ENCODE measurements around the gene MAML2. TPM values are rescaled to one million over a fixed set of nuclear protein-coding genes. Genes with fewer than 3 reads are reported as not detected.

MAML2 gene
- total and polyA plus RNA-seq, 9 of the 15 experiments (the other 6 are each of a cell fraction or from before 2014, with no cell fraction given): 0.79 to 6.8 (median 4.8) TPM

- in situ Hi-C loops (cut with MboI) (no loop called here), intact Hi-C loops (cut with micrococcal nuclease) (no loop called here)
- no peaks in the 10 kb centered on the region for H3K9me3 ChIP-seq (replicated peaks; ENCODE audit: control insufficient read depth, insufficient read depth, low read depth, low read length)
- H2AFZ ChIP-seq (ENCODE audit: low read depth, low read length): no peak overlapping the region
- FAIRE-seq: no peak
- no peak for ATAC-seq
- no peak overlapping the region for H3K27ac ChIP-seq (ENCODE audit: extremely low read depth, low read depth, low read length)
- no peaks in the 10 kb centered on the region for H3K27me3 ChIP-seq (ENCODE audit: control insufficient read depth in 2 of 2, insufficient read depth in 2 of 2, low read length in 2 of 2)
- no peak overlapping the region for H3K9ac ChIP-seq (ENCODE audit: insufficient read depth in 1 of 2, low read depth in 2 of 2, low read length in 2 of 2)
- peaks cover 0 to 12% of the 10 kb centered on the region in 2 experiments; a peak in 4 of 5 replicates for H3K4me1 ChIP-seq (replicated peaks in 1 of 2; ENCODE audit: control insufficient read depth in 2 of 2, insufficient read depth in 2 of 2, low read length in 2 of 2)
- BruUV-seq (replicated peaks): no TSS peak
- CTCF ChIA-PET (ENCODE audit: low intra/inter-chr PET ratio): no interaction called here
- H3K36me3 ChIP-seq (ENCODE audit: control insufficient read depth, insufficient read depth, low read length): no peaks in the 10 kb centered on the region; the same call in 2 of the 3 replicates
- no peak for DNase-seq (ENCODE audit: extremely low read depth in 1 of 4, low spot score in 3 of 4)
- H3K4me2 ChIP-seq (ENCODE audit: insufficient read depth, low read length): no peak overlapping the region
- no peaks in the 10 kb centered on the region for H4K20me1 ChIP-seq (replicated peaks; ENCODE audit: control insufficient read depth, insufficient read depth, low read length)
- no peaks in the 10 kb centered on the region for H3K9me1 ChIP-seq (ENCODE audit: control insufficient read depth, insufficient read depth, low read length)
- H3K4me3 ChIP-seq: no peak overlapping the region
- H3K79me2 ChIP-seq (ENCODE audit: control insufficient read depth, insufficient read depth, low read length): no peaks in the 10 kb centered on the region
- POLR2A ChIA-PET: no interaction called here
- WGBS (ENCODE audit: insufficient coverage, low coverage, missing lambda C conversion rate): 98% methylated on average over 4 of the region's 4 CpGs
- TF ChIP-seq MIER1 (IDR thresholded peaks at IDR 0.05; ENCODE audit: low read depth) (no peak), HNRNPH1 (optimal IDR thresholded peaks at IDR 0.05; ENCODE audit: low read depth, low read length) (no peak), RBM17 (IDR thresholded peaks at IDR 0.05; ENCODE audit: borderline replicate concordance, low read depth, low read length) (no peak), ZBTB26 (CRISPR knock-in tag; IDR thresholded peaks at IDR 0.05) (no peak), ETV5 (CRISPR knock-in tag; IDR thresholded peaks at IDR 0.05; ENCODE audit: low read depth) (no peak), ZBTB34 (CRISPR knock-in tag; IDR thresholded peaks at IDR 0.05) (no peak), E2F6 (IDR thresholded peaks at IDR 0.05; ENCODE audit: borderline replicate concordance in 1 of 2, extremely low read depth in 1 of 2, insufficient read depth in 1 of 2, insufficient read length in 1 of 2, low read depth in 1 of 2, low read length in 1 of 2, poor library complexity in 1 of 2, severe bottlenecking in 1 of 2) (no peak), KLF16 (IDR thresholded peaks at IDR 0.05) (no peak), ZBTB7A (IDR thresholded peaks at IDR 0.05; ENCODE audit: borderline replicate concordance, control insufficient read depth, low read depth, low read length) (no peak), ZNF586 (CRISPR knock-in tag; conservative IDR thresholded peaks at IDR 0.05) (no peak), BCLAF1 (IDR thresholded peaks at IDR 0.05; ENCODE audit: borderline replicate concordance in 1 of 2, control insufficient read depth in 1 of 2, low read depth in 2 of 2, low read length in 1 of 2) (no peak), CBX3 (IDR thresholded peaks at IDR 0.05; ENCODE audit: borderline replicate concordance in 1 of 2, low read length in 2 of 2) (no peak), SMARCB1 (IDR thresholded peaks at IDR 0.05; ENCODE audit: insufficient read length, low read depth) (no peak)
These were observed 71.2 kb downstream of the MAML2 start for GRCh38 chr11:96271777-96272176.

Data from K562 (cell line).